Measurements from ENCODE around the gene CAMTA1.
A peak's percentile ranks its signal among the peaks of the same experiment; 100 is the strongest.

The CAMTA1 gene

GRCh38 chr1:7426780-7427604 lies 641.7 kb downstream of the CAMTA1 start:
- no peak for DNase-seq (ENCODE audit: low read depth in 1 of 2, low spot score in 1 of 2)
- no peak for TF ChIP-seq JUND (IDR thresholded peaks at IDR 0.05; ENCODE audit: low read depth)
- in situ Hi-C loops (cut with HindIII; ENCODE audit: low pct_unique_long_range_greater_than_20kb, low sequenced_read_pairs), result no loop called here

- no peak for TF ChIP-seq JUND (IDR thresholded peaks at IDR 0.05; ENCODE audit: low read depth)
- in situ Hi-C loops (cut with HindIII; ENCODE audit: low pct_unique_long_range_greater_than_20kb, low sequenced_read_pairs), result no loop called here
- DNase-seq (ENCODE audit: low read depth in 1 of 2, low spot score in 1 of 2), result no peak
Measured at GRCh38 chr1:7427605-7428300, 642.5 kb downstream of the CAMTA1 start.

- in situ Hi-C loops (cut with HindIII; ENCODE audit: low pct_unique_long_range_greater_than_20kb, low sequenced_read_pairs), result no loop called here
- DNase-seq (ENCODE audit: low read depth in 1 of 2, low spot score in 1 of 2), result no peak
- TF ChIP-seq JUND (IDR thresholded peaks at IDR 0.05; ENCODE audit: low read depth), result no peak
Measured at GRCh38 chr1:7429290-7429689, 644.0 kb downstream of the CAMTA1 start.

- in situ Hi-C loops (cut with HindIII; ENCODE audit: low pct_unique_long_range_greater_than_20kb, low sequenced_read_pairs), result no loop called here
Measured at GRCh38 chr1:7430047-7430608, 644.9 kb downstream of the CAMTA1 start.

GRCh38 chr1:7430691-7431090 lies 645.4 kb downstream of the CAMTA1 start:
- no peak for DNase-seq (ENCODE audit: low read depth in 1 of 2, low spot score in 1 of 2)
- no peak for TF ChIP-seq JUND (IDR thresholded peaks at IDR 0.05; ENCODE audit: low read depth)
- in situ Hi-C loops (cut with HindIII; ENCODE audit: low pct_unique_long_range_greater_than_20kb, low sequenced_read_pairs), result no loop called here

More at GRCh38 chr1:7430047-7430608, 644.9 kb downstream of the CAMTA1 start:
- no peak for TF ChIP-seq JUND (IDR thresholded peaks at IDR 0.05; ENCODE audit: low read depth)
- no peak for DNase-seq (ENCODE audit: low read depth in 1 of 2, low spot score in 1 of 2)

GRCh38 chr1:7432102-7432899 lies 647.0 kb downstream of the CAMTA1 start:
- DNase-seq (ENCODE audit: low read depth in 1 of 2, low spot score in 1 of 2), result no peak
- in situ Hi-C loops (cut with HindIII; ENCODE audit: low pct_unique_long_range_greater_than_20kb, low sequenced_read_pairs), result no loop called here
- TF ChIP-seq JUND (IDR thresholded peaks at IDR 0.05; ENCODE audit: low read depth), result no peak

GRCh38 chr1:7432900-7433380 lies 647.7 kb downstream of the CAMTA1 start:
- TF ChIP-seq JUND (IDR thresholded peaks at IDR 0.05; ENCODE audit: low read depth), result no peak
- in situ Hi-C loops (cut with HindIII; ENCODE audit: low pct_unique_long_range_greater_than_20kb, low sequenced_read_pairs), result no loop called here
- DNase-seq (ENCODE audit: low read depth in 1 of 2, low spot score in 1 of 2), result no peak

- no peak for TF ChIP-seq JUND (IDR thresholded peaks at IDR 0.05; ENCODE audit: low read depth)
- in situ Hi-C loops (cut with HindIII; ENCODE audit: low pct_unique_long_range_greater_than_20kb, low sequenced_read_pairs), result no loop called here
- no peak for DNase-seq (ENCODE audit: low read depth in 1 of 2, low spot score in 1 of 2)
Measured at GRCh38 chr1:7434566-7434965, 649.3 kb downstream of the CAMTA1 start.

- in situ Hi-C loops (cut with HindIII; ENCODE audit: low pct_unique_long_range_greater_than_20kb, low sequenced_read_pairs), result no loop called here
- DNase-seq (ENCODE audit: low read depth in 1 of 2, low spot score in 1 of 2), result peak in 1 of 2 experiments; percentile 55
Measured at GRCh38 chr1:7435276-7436055, 650.2 kb downstream of the CAMTA1 start.

GRCh38 chr1:7436056-7437005 lies 651.1 kb downstream of the CAMTA1 start:
- in situ Hi-C loops (cut with HindIII; ENCODE audit: low pct_unique_long_range_greater_than_20kb, low sequenced_read_pairs), result no loop called here
- no peak for DNase-seq (ENCODE audit: low read depth in 1 of 2, low spot score in 1 of 2)
- no peak for TF ChIP-seq JUND (IDR thresholded peaks at IDR 0.05; ENCODE audit: low read depth)

More at GRCh38 chr1:7435276-7436055, 650.2 kb downstream of the CAMTA1 start:
- no peak for TF ChIP-seq JUND (IDR thresholded peaks at IDR 0.05; ENCODE audit: low read depth)

GRCh38 chr1:7437036-7437435 lies 651.8 kb downstream of the CAMTA1 start:
- no peak for TF ChIP-seq JUND (IDR thresholded peaks at IDR 0.05; ENCODE audit: low read depth)
- in situ Hi-C loops (cut with HindIII; ENCODE audit: low pct_unique_long_range_greater_than_20kb, low sequenced_read_pairs), result no loop called here
- no peak for DNase-seq (ENCODE audit: low read depth in 1 of 2, low spot score in 1 of 2)
